ENCODE results near the gene PNPLA2.
A peak's percentile ranks its signal among the peaks of the same experiment; 100 is the strongest.

The PNPLA2 gene, protein sequence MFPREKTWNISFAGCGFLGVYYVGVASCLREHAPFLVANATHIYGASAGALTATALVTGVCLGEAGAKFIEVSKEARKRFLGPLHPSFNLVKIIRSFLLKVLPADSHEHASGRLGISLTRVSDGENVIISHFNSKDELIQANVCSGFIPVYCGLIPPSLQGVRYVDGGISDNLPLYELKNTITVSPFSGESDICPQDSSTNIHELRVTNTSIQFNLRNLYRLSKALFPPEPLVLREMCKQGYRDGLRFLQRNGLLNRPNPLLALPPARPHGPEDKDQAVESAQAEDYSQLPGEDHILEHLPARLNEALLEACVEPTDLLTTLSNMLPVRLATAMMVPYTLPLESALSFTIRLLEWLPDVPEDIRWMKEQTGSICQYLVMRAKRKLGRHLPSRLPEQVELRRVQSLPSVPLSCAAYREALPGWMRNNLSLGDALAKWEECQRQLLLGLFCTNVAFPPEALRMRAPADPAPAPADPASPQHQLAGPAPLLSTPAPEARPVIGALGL

DNA sequence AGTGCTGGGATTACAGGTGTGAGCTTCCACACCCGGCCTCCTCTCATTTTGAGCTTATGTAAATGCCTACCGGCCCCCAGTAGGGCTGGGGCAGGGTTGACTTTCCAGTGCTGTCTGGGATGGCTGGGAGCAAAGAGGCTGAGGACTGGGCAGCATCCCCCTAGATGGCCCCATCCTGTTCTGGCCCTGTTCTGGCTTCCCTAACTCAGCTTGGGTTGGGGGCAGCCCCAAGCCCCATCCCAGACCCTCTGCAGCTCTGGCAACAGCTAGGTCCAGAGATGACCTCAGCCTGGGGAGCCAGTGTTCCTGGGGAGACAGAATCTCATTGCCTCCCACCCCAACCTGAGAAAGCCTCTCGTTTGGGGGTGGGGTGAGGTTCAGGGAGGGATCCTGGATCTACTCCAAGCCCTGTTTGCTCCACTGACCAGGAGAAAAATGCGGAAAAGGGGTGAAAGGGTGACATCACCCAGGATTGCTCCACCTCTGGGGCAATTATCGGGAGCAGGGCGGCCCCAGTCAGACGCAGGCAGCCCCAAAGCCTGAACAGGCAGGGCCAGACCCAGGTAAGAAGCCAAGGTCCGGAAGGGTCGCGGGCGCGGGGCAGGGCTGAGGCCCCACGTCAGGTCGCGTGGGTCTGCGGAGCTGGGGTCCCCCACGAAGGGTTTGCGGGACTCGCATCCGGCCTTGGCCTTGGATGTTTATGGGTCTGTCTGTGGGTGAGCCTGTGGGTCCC, at the start of gene PNPLA2:
PNPLA2 (plus strand) TSS at position 519 of the 733 bp plus-strand sequence. CDS start 805 bp downstream, outside the sequence.
- no peak for DNase-seq (ENCODE audit: low read depth in 3 of 3)

GRCh38 chr11:769887-770641, 48.6 kb upstream of the PNPLA2 start:
- no peak for DNase-seq (ENCODE audit: low read depth in 3 of 3)

- no peak for DNase-seq (ENCODE audit: low read depth in 3 of 3)
These were observed 47.8 kb upstream of the PNPLA2 start for GRCh38 chr11:770642-771616.

- DNase-seq (ENCODE audit: low read depth in 3 of 3) = no peak
These were observed 47.0 kb upstream of the PNPLA2 start for GRCh38 chr11:771617-772204.

DNA sequence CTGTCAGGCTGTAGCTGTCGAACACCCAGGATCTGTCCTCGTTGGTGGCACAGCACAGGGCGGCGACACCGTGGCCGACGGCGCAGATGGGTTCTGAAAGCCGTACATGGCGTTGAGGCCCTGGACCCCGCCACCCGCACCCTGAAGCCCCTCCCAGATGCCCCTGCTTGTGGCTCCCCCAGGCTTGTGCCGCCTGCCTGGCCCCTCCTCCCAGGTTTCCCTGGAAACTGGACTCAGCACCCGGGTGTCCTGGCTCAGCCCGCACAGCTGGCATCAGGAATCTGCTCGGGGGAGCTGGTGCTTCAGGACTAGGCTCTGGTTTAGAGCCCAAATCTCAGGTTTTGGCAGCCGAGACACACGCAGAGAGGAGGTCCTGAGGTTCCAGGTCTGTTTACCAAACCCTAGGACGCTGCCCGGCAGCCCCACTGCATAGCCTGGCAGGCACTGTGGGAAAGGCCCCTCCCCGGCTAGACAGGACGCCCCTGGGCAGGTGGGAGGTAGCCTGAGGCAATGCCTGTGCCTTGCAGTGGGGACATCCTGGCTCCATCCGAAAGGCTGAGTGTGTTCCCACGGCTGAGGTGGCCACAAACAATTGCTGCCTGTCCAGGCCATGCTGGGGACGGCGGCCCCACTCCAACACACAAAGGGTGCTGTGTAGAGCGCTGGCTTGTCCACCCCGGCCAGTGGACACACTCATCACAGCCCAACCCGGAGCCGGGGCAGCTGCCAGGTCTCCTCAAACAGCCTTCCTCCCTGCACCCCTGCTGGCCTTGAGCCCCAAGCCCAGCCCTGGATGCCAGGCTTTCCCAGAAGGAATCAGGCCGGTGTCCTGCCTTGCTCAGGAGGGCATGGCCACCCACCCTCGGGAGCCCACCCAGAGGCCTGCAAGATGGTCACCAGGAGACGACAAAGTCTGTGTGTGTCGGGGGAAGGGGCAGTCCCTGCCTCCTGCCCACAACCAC, 46.0 kb upstream of the PNPLA2 start:
- DNase-seq (ENCODE audit: low read depth in 3 of 3) = no peak

DNA sequence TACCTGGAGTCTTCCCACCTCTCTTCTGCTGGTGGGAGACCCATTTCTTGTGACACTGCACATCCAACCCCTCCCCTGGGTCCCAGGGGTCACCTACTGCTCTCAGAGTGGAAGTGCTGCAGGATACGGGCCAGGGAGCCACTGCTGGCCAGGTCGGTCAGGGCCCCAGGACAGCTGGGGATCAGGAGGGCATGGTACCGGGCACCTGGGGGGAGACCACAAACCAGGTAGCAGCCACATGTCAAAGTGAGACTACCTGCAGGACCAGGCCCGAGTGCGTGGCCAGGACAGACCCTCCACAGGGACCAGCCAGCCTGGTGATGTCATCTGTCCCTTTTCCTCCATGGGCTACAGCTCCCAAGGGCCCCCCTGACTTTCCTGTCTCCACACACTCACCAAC, 45.3 kb upstream of the PNPLA2 start:
- no peak for DNase-seq (ENCODE audit: low read depth in 3 of 3)

- DNase-seq (ENCODE audit: low read depth in 3 of 3) = no peak
These were observed 44.9 kb upstream of the PNPLA2 start for GRCh38 chr11:773830-774229.

- DNase-seq (ENCODE audit: low read depth in 3 of 3) = no peak
These were observed 43.7 kb upstream of the PNPLA2 start for GRCh38 chr11:774873-775592.

GRCh38 chr11:776263-776560, 42.5 kb upstream of the PNPLA2 start:
- DNase-seq (ENCODE audit: low read depth in 3 of 3) = no peak

DNA sequence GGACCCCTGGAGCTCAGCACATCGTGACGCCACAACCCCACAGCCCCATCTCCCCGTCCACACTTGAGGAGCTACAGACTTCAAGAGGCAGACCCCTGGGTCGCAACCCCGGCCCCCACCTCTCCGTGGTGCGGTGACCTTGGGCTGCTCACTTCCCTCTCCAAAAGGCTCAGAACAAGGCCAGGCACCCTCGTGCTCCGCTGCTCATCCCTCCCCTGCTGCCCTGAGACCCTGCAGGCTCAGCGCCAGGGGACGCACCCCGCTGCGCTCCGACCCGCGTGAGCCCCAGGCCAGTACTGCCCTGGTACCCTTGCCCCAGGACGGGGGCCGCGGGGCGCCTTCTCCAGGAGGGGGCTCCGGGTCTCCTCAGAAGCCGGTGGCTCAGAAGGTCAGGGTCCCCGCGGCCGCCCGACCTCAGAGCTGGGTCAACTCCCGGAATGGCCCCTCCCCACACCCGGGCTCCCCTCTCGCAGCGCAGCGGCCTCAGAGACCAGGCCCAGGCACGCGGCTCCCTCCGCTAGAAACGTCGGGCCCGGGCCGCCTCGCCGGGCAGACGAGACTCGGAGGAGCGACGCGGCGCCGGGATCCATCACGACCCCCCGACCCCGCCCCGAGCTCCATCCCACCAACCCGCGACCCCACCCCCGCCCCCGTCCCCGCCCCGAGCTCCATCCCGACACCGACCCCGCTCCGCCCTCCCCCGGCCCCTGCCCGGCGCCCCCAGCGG, 42.0 kb upstream of the PNPLA2 start:
- DNase-seq (ENCODE audit: low read depth in 3 of 3) = no peak

DNA sequence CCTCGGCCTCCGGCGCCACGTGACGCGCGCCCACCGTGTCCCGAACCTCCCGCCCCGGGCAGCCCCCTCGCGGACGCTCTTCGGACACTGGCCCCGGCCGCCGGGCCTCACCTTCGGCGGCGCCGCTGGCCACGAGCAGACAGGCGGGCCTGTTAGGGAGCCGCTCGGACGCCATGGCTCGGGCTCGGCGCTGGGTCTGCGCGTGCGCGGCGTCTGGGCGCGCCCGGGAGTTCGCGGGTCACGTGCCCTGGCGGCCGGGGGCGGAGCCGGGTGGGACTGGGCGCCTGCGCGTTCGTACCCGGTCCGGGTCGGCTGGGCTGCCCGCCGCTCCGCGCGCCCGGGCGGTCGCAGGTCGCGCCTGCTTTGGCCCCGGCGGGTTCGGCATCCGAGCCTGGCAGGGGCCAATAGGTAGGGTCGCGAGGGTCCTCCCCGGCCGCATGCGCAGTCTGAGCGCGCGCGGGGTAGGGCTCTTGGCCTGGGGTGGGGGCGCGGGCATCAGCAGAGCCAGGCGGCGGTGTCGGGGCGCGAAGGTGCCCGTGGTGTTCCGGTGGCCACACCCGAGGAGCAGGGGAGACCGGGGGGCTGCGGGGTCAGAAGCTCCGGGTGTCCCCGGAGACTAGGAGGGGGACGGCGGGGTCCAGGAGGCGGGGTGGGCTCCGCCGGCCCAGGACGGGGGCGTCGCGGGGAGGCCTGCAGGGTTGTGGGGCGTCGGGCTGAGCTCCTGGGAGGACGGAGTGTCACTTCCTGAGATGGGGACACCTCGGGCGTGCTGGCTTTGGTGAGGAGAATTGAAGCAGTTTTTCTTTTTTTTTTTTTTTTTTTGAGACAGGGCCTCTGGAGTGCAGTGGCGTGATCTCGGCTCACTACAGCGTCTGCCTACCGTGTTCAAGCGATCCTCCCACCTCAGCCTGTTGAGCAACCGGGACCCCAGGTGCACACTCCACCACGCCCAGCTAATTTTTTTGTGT, 41.1 kb upstream of the PNPLA2 start, which contains the start of gene GATD1:
GATD1 (minus strand) TSS at position 200 of the 968 bp plus-strand sequence; CDS start at position 175, 25 bp downstream.
- DNase-seq (ENCODE audit: low read depth in 3 of 3) = peak; percentile 90 to 93 (median 92)

GRCh38 chr11:778976-779954, 39.4 kb upstream of the PNPLA2 start:
- DNase-seq (ENCODE audit: low read depth in 3 of 3) = no peak

DNA sequence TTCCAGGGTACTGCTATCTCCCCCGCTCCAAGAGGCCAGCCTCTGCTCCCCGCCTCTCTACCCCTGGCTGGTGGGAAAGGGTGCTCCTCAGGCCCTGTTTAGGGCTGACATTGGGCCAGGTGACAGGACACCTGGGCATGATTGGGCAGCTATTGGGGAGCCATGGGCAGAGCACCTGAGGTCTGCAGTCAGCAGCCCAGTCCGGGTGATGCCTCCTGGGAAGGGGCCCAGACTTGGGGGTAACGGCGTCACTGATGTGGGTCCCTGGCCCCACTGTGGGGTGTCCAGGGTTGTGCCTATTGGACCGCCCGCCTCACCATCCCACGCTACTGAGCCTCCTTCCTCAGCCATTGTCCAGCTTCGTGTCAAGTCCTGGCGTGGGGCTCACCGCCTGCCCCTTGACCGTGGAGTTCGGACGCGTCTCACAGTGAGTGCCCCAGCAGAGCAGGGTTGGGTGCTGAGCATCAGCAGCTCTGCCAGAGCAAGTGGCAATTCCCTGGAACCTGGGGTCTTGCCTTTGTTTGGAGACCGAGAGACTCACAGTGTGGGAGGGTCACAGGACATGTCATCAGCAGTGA, 38.7 kb upstream of the PNPLA2 start:
- no peak for DNase-seq (ENCODE audit: low read depth in 3 of 3)

- no peak for DNase-seq (ENCODE audit: low read depth in 3 of 3)
These were observed 36.2 kb upstream of the PNPLA2 start for GRCh38 chr11:782264-783174.
